Kasumi-1 (cell line): ENCODE results near the gene ZNF552.
A peak's percentile ranks its signal among the peaks of the same experiment; 100 is the strongest.

Experiments
- DNase-seq, 2 experiments: peaks; one replicate each; lab custom pipeline; 2025; lab: John Stamatoyannopoulos, UW

The ZNF552 gene

DNA sequence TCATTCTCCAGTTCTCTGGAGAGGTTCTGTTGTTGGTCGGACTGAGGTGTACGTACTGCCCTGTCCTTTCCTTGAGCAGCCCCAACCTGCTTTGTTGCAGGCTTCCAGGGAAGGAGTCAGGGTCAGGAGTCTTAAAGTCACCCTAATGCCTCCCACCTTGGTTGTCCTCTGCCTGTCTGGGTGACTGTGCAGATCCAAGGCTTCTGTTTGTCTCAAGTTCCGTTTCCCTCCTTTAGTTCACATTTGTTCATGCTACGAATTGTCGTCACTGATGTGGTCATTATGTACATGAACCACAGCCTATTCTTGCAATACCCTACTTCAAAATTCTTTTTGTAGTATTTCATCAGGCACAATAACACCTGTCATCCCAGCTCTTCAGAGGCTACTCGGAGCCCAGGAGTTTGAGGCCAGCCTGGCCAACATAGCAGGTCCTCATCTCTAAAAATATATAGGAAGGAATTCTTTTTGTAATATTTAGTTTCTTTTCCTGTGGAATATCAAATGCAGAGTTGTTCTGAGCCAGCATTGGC, 37.9 kb downstream of the ZNF552 start:
- DNase-seq = no peak

DNA sequence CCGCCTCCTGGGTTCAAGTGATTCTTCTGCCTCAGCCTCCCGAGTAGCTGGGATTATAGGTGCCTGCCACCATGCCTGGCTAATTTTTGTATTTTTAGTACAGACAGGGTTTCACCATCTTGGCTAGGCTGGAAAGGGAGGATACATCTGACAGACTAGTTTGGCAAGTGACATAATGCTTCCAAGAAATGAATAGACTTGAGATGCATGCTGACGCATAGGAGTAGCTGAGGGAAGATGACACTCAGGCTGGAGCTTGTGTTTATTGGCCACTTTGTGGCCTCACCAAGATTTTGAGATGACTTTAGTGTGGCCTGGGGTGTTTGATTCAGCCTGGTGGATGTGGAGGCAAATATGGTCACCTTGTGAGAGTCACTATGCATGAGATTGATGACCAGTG, 41.2 kb downstream of the ZNF552 start:
- DNase-seq = no peak

DNA sequence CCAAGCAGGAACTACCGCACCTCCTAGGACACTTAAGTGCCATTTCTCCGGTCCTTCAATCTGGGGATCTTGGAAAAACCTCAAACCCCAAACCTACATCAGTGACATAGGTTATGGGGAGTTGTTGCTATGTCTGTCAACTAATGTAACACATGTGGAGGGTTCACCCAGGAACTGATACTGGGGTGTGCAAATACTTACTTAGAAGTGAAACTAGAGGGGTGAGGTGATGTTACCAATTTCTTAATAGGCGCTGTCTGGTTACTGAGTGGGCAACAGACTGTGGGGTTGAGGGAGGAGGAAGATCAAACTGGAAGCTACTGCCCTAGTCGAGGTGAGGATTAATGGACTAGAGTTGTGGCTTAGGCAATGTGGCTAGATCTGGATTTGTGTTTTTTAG, 43.3 kb downstream of the ZNF552 start:
- no peak for DNase-seq

DNA sequence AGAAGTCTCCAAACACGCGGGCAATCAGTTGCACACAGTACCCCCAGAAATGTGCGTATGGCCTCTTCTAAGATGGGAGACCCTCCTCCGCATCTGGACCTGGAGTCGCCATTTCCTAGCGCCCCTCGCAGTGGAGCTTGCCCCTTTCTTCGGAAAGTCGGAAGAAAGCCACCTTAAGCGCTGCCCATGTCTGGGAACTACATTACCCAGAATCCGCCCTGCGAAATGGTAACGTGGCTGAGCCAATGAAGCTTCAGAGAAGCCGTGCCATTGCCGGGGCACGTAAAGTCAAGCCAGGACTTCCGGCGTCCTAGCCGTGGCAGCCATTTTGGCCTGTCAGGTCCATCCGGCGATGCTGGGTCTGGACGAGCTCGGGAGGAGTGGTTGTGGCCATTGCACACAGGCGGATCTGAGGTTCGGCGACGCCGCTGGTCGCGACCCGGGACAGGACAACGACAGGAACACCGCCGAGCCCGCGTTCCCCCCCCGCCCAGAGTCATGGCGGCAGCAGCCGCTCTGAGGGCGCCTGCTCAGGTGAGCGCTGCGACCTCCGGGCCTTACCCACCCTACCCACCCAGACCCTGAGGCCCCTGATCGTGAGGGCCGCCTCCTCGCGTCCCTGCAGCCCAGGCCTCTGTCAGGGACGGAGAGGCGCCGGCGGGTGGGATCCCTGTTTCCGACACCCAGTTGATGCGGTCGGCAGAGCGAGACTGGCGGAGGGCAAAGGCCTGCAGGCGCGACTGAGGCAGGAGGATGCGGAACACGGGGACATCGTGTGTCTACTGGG, 45.2 kb downstream of the ZNF552 start, which contains the start of gene ZNF586:
Gene ZNF586 (plus strand): TSS at position 332 of the 787 bp plus-strand sequence. CDS start 167 bp downstream, at position 499.
- DNase-seq = peak; percentile 88 to 92

DNA sequence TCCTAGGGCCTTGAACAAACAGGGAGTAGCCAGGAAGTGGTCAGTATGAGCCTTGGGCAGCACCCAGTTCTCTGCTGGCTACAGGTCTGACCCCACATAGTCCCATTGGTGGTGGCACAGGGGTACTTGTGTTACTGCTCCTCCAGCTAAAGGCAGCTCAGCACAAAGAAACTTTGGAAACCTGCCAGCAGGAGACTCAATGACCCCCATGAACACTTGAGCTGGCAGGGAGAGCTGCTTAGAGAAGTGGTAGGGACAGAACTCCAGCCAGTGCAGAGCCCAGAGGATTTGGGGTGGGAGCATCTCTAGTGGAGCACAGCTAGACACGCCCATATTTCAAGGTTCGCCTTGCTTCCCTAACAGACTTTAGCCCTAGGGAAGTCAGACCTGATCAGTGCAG, 55.6 kb downstream of the ZNF552 start:
- no peak for DNase-seq

DNA sequence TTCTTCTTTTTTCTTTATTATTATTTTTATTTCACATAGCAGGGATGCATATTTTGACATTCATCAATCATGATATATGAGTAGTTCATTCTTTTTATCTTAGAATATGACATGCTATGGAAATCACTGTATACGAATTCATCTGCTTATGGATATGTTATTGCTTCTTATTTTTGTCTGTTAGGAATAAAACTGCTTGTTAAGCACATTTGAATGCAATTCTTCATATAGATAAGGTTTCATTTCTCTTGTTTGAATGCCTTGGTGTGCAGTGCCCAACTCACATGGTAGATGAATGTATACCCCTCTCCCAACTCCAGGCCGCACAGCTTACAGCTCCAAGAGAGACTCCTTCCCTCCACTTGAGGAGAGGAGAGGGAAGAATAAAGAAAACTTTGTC, 56.8 kb downstream of the ZNF552 start:
- DNase-seq = no peak
